Liver (tissue), 3 donors: ENCODE measurements around the gene LANCL3.

ENCODE experiments used
- GABPA ChIP-seq, 2 donors: IDR thresholded peaks in 1 of 2; conservative IDR thresholded peaks in 1 of 2; 2 replicates each; pipeline ENCODE4 v1.6.1; 2016; ENCODE audit warnings: antibody characterized with exemption in 2 of 2, mild to moderate bottlenecking in 1 of 2, moderate library complexity in 1 of 2
- JUND ChIP-seq, 2 donors: IDR thresholded peaks; 2 replicates each; pipeline ENCODE4 v1.6.1; 2016; ENCODE audit warnings: antibody characterized with exemption in 2 of 2
- RAD21 ChIP-seq, 2 donors: IDR thresholded peaks; 2 replicates each; pipeline ENCODE4 v1.6.1; 2016; ENCODE audit warnings: antibody characterized with exemption in 2 of 2, mild to moderate bottlenecking in 2 of 2
- RXRA ChIP-seq, 2 donors: IDR thresholded peaks; 2 replicates each; pipeline ENCODE4 v1.6.1; 2017 to 2018; ENCODE audit warnings: antibody characterized with exemption in 2 of 2, mild to moderate bottlenecking in 1 of 2
- SP1 ChIP-seq: IDR thresholded peaks from 2 replicates; pipeline ENCODE4 v1.6.1; 2018; ENCODE audit warnings: antibody characterized with exemption, mild to moderate bottlenecking
- TAF1 ChIP-seq: conservative IDR thresholded peaks from 2 replicates; pipeline ENCODE4 v1.6.1; 2016; ENCODE audit warnings: antibody characterized with exemption, mild to moderate bottlenecking
- TF ChIP-seq, protein P1 (sequence below): fragments of 150-350 bp; IDR thresholded peaks from 2 replicates; pipeline ENCODE4 v1.5.1; 2017; ENCODE audit warnings: improper control_type of control experiment, low read depth, low read length; ENCODE audit not compliant: missing input control
- TF ChIP-seq, protein P2 (sequence below): IDR thresholded peaks from 2 replicates; pipeline ENCODE4 v1.6.1; 2016; ENCODE audit warnings: antibody characterized with exemption, mild to moderate bottlenecking
- TF ChIP-seq, protein P3 (sequence below): IDR thresholded peaks from 2 replicates; pipeline ENCODE4 v1.6.1; 2016; ENCODE audit warnings: antibody characterized with exemption
- donor health status: healthy.
- donor health status: healthy.

DNA sequence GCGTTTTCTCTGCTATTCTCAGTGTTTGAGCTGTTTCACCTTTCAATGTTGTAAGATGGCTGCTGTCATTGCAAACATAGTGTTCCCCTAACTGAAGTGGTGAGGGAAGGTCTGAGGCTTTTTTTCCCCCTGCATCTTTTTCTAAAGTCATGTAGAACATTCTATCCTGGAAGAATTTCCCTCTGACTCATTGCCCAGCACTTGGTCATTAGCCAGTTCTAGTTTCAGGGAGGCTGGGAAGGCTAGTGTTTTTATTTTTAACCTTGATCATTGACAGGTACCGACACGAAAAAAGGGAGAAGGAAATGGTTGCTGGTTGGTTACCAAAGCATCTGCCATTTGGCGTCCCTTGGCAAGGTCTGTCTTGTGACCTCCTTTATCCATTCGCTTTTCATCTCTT lies 6.6 kb downstream of the LANCL3 start:
- TF ChIP-seq GABPA (IDR thresholded peaks at IDR 0.05 in 1 of 2, conservative IDR thresholded peaks at IDR 0.05 in 1 of 2), result no peak
- TF ChIP-seq, protein P1, sequence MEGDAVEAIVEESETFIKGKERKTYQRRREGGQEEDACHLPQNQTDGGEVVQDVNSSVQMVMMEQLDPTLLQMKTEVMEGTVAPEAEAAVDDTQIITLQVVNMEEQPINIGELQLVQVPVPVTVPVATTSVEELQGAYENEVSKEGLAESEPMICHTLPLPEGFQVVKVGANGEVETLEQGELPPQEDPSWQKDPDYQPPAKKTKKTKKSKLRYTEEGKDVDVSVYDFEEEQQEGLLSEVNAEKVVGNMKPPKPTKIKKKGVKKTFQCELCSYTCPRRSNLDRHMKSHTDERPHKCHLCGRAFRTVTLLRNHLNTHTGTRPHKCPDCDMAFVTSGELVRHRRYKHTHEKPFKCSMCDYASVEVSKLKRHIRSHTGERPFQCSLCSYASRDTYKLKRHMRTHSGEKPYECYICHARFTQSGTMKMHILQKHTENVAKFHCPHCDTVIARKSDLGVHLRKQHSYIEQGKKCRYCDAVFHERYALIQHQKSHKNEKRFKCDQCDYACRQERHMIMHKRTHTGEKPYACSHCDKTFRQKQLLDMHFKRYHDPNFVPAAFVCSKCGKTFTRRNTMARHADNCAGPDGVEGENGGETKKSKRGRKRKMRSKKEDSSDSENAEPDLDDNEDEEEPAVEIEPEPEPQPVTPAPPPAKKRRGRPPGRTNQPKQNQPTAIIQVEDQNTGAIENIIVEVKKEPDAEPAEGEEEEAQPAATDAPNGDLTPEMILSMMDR, result no peak
- TF ChIP-seq SP1, result no peak
- TF ChIP-seq RAD21 (IDR thresholded peaks at IDR 0.05), result no peak
- no peak for TF ChIP-seq RXRA (IDR thresholded peaks at IDR 0.05)
- no peak for TF ChIP-seq TAF1
- TF ChIP-seq, protein P2, sequence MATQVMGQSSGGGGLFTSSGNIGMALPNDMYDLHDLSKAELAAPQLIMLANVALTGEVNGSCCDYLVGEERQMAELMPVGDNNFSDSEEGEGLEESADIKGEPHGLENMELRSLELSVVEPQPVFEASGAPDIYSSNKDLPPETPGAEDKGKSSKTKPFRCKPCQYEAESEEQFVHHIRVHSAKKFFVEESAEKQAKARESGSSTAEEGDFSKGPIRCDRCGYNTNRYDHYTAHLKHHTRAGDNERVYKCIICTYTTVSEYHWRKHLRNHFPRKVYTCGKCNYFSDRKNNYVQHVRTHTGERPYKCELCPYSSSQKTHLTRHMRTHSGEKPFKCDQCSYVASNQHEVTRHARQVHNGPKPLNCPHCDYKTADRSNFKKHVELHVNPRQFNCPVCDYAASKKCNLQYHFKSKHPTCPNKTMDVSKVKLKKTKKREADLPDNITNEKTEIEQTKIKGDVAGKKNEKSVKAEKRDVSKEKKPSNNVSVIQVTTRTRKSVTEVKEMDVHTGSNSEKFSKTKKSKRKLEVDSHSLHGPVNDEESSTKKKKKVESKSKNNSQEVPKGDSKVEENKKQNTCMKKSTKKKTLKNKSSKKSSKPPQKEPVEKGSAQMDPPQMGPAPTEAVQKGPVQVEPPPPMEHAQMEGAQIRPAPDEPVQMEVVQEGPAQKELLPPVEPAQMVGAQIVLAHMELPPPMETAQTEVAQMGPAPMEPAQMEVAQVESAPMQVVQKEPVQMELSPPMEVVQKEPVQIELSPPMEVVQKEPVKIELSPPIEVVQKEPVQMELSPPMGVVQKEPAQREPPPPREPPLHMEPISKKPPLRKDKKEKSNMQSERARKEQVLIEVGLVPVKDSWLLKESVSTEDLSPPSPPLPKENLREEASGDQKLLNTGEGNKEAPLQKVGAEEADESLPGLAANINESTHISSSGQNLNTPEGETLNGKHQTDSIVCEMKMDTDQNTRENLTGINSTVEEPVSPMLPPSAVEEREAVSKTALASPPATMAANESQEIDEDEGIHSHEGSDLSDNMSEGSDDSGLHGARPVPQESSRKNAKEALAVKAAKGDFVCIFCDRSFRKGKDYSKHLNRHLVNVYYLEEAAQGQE, result no peak
- no peak for TF ChIP-seq JUND (IDR thresholded peaks at IDR 0.05)
- TF ChIP-seq, protein P3, sequence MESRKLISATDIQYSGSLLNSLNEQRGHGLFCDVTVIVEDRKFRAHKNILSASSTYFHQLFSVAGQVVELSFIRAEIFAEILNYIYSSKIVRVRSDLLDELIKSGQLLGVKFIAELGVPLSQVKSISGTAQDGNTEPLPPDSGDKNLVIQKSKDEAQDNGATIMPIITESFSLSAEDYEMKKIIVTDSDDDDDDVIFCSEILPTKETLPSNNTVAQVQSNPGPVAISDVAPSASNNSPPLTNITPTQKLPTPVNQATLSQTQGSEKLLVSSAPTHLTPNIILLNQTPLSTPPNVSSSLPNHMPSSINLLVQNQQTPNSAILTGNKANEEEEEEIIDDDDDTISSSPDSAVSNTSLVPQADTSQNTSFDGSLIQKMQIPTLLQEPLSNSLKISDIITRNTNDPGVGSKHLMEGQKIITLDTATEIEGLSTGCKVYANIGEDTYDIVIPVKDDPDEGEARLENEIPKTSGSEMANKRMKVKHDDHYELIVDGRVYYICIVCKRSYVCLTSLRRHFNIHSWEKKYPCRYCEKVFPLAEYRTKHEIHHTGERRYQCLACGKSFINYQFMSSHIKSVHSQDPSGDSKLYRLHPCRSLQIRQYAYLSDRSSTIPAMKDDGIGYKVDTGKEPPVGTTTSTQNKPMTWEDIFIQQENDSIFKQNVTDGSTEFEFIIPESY, result no peak
